Measurements from ENCODE around the gene IL23A. TPM values are rescaled to one million over a fixed set of nuclear protein-coding genes. Genes with fewer than 3 reads are reported as not detected.

IL23A gene
- total RNA-seq, 1 donor from 2014 or later, result not detected

- ATAC-seq (ENCODE audit: poor library complexity) (no peak), DNase-seq (no peak)
- intact Hi-C loops (cut with DNase I), result loop anchor here (10.0 kb wide), 1 partner anchor 114 kb away; the partner anchor contains the start of gene SPRYD4
Observed at GRCh38 chr12:56350662-56351061, 12.0 kb downstream of the IL23A start.

GRCh38 chr12:56351325-56351724 lies 12.6 kb downstream of the IL23A start:
- intact Hi-C loops (cut with DNase I), result loop anchor here (10.0 kb wide), 1 partner anchor 113 kb away; the partner anchor contains the start of gene SPRYD4
- ATAC-seq (ENCODE audit: poor library complexity) (no peak), DNase-seq (no peak)

- intact Hi-C loops (cut with DNase I), result loop anchor here (10.0 kb wide), 1 partner anchor 106 kb away; the partner anchor contains the start of gene SPRYD4
- ATAC-seq (ENCODE audit: poor library complexity) (no peak), DNase-seq (no peak)
Observed at GRCh38 chr12:56358836-56359532, 20.3 kb downstream of the IL23A start.

- intact Hi-C loops (cut with DNase I), result loop anchor here (10.0 kb wide), 2 partner anchors 55 to 105 kb away; partner anchors contain the start of gene SPRYD4
- ATAC-seq (ENCODE audit: poor library complexity), result peak; percentile 99
- DNase-seq, result peak; percentile 99
Observed at GRCh38 chr12:56359851-56360767, 21.4 kb downstream of the IL23A start, which contains the start of gene STAT2. Gene STAT2 (minus strand): TSS chr12:56360107. CDS start chr12:56356571, 3,536 bp downstream.

- intact Hi-C loops (cut with DNase I), result loop anchor here (10.0 kb wide), 1 partner anchor 53 kb away; no protein-coding TSS in a partner anchor
- peak; percentile 42 for DNase-seq
- ATAC-seq (ENCODE audit: poor library complexity), result no peak
Observed at GRCh38 chr12:56361487-56362129, 22.9 kb downstream of the IL23A start.

- intact Hi-C loops (cut with DNase I), result loop anchor here (10.0 kb wide), 1 partner anchor 52 kb away; no protein-coding TSS in a partner anchor
- DNase-seq (no peak), ATAC-seq (ENCODE audit: poor library complexity) (no peak)
Observed at GRCh38 chr12:56362130-56363059, 23.7 kb downstream of the IL23A start, which contains the start of gene APOF. Gene APOF (minus strand): TSS chr12:56362857. CDS start chr12:56362745, 112 bp downstream.

GRCh38 chr12:56366948-56367347 lies 28.3 kb downstream of the IL23A start:
- intact Hi-C loops (cut with DNase I), result loop anchor here (10.0 kb wide), 1 partner anchor 48 kb away; no protein-coding TSS in a partner anchor
- DNase-seq (no peak), ATAC-seq (ENCODE audit: poor library complexity) (no peak)

GRCh38 chr12:56373515-56373914 lies 34.8 kb downstream of the IL23A start:
- intact Hi-C loops (cut with DNase I), result no loop called here
- no peak for DNase-seq
- no peak for ATAC-seq (ENCODE audit: poor library complexity)

- ATAC-seq (ENCODE audit: poor library complexity) (no peak), DNase-seq (no peak)
- intact Hi-C loops (cut with DNase I), result no loop called here
Observed at GRCh38 chr12:56374726-56375597, 36.3 kb downstream of the IL23A start.

- intact Hi-C loops (cut with DNase I), result no loop called here
- ATAC-seq (ENCODE audit: poor library complexity), result no peak
- DNase-seq, result no peak
Observed at GRCh38 chr12:56375598-56376434, 37.1 kb downstream of the IL23A start.

GRCh38 chr12:56377310-56377988 lies 38.8 kb downstream of the IL23A start:
- intact Hi-C loops (cut with DNase I), result no loop called here
- ATAC-seq (ENCODE audit: poor library complexity), result no peak

GRCh38 chr12:56377989-56378316 lies 39.3 kb downstream of the IL23A start:
- DNase-seq (no peak), ATAC-seq (ENCODE audit: poor library complexity) (no peak)
- intact Hi-C loops (cut with DNase I), result no loop called here

More at GRCh38 chr12:56377310-56377988, 38.8 kb downstream of the IL23A start:
- DNase-seq, result no peak

- DNase-seq (no peak), ATAC-seq (ENCODE audit: poor library complexity) (no peak)
- intact Hi-C loops (cut with DNase I), result no loop called here
Observed at GRCh38 chr12:56382611-56383010, 43.9 kb downstream of the IL23A start.

GRCh38 chr12:56385873-56386272 lies 47.2 kb downstream of the IL23A start:
- intact Hi-C loops (cut with DNase I), result no loop called here
- no peak for ATAC-seq (ENCODE audit: poor library complexity)
- no peak for DNase-seq

GRCh38 chr12:56387152-56387736 lies 48.6 kb downstream of the IL23A start:
- intact Hi-C loops (cut with DNase I), result no loop called here
- DNase-seq (no peak), ATAC-seq (ENCODE audit: poor library complexity) (no peak)

Data from Right ventricle myocardium superior (tissue), 1 donor.